Endodermal cell (in vitro differentiated cells): ENCODE measurements around the gene CORO2A. TPM values are rescaled to one million over a fixed set of nuclear protein-coding genes. Genes with fewer than 3 reads are reported as not detected.

Experiments
- DNase-seq: peaks from one replicate; pipeline ENCODE4 v3.0.0-alpha.2; 2017
- H3K27ac ChIP-seq: 2 replicates; pipeline ENCODE4 v1.5.1; 2013; ENCODE audit warnings: mild to moderate bottlenecking, low read depth, low read length, moderate library complexity
- H3K27me3 ChIP-seq: 2 replicates; pipeline ENCODE4 v1.6.1; 2013; ENCODE audit warnings: mild to moderate bottlenecking, low read length, moderate library complexity; ENCODE audit not compliant: insufficient read depth, control insufficient read depth, poor library complexity, severe bottlenecking
- H3K36me3 ChIP-seq: 2 replicates; pipeline ENCODE4 v1.7.0; 2013; ENCODE audit warnings: mild to moderate bottlenecking, low read length, moderate library complexity; ENCODE audit not compliant: control insufficient read depth, insufficient read depth
- H3K4me1 ChIP-seq: one replicate; pipeline ENCODE4 v1.7.0; 2013; ENCODE audit warnings: low read length; ENCODE audit not compliant: control insufficient read depth, insufficient read depth
- H3K4me3 ChIP-seq: 2 replicates; pipeline ENCODE4 v1.5.1; 2013; ENCODE audit warnings: mild to moderate bottlenecking, low read length, moderate library complexity
- H3K9ac ChIP-seq: 2 replicates; pipeline ENCODE4 v1.6.1; 2013; ENCODE audit warnings: mild to moderate bottlenecking, low read length, moderate library complexity; ENCODE audit not compliant: poor library complexity, severe bottlenecking; ENCODE audit errors: extremely low read depth
- H3K9me3 ChIP-seq: 2 replicates; pipeline ENCODE4 v1.6.1; 2013; ENCODE audit warnings: mild to moderate bottlenecking, low read length, moderate library complexity; ENCODE audit not compliant: control insufficient read depth
- H3K27ac Mint-ChIP-seq: 2 replicates; pipeline ENCODE4 v1.8.0; 2020; ENCODE audit warnings: mixed read lengths
- H3K27me3 Mint-ChIP-seq: 2 replicates; pipeline ENCODE4 v1.8.0; 2021; ENCODE audit warnings: mild to moderate bottlenecking, mixed read lengths; ENCODE audit not compliant: insufficient read depth
- H3K36me3 Mint-ChIP-seq: 2 replicates; pipeline ENCODE4 v1.8.0; 2020; ENCODE audit warnings: low read depth, mixed read lengths
- H3K4me1 Mint-ChIP-seq: 2 replicates; pipeline ENCODE4 v1.8.0; 2020; ENCODE audit warnings: mixed read lengths
- H3K4me3 Mint-ChIP-seq: 2 replicates; pipeline ENCODE4 v1.8.0; 2020; ENCODE audit warnings: mild to moderate bottlenecking, moderate library complexity, mixed read lengths
- H3K9me3 Mint-ChIP-seq: 2 replicates; pipeline ENCODE4 v1.8.0; 2020; ENCODE audit warnings: mild to moderate bottlenecking, mixed read lengths
- CTCF ChIP-seq: fragments of 200-600 bp; sonication (generic); conservative IDR thresholded peaks from 2 replicates; pipeline ENCODE4 v1.5.0; 2021; ENCODE audit warnings: antibody characterized with exemption, mild to moderate bottlenecking
- WGBS, 2 experiments: methylation state at CpG; one replicate each; pipeline versions ENCODE4 v1.1.5 to v1.1.7; 2013; ENCODE audit warnings: missing lambda C conversion rate in 2 of 2, mixed read lengths in 1 of 2; ENCODE audit not compliant: insufficient coverage in 1 of 2, insufficient read length in 1 of 2; 5-methylcytosine and 5-hydroxymethylcytosine counted together
- total RNA-seq, 2 donors: library from RNA; stranded (reverse); fragmentation: NEBNext Ultra II Directional in 1 of 2; extraction: Animal tissue kit (Norgen Biotek cat#: 25700) in 1 of 2; gene quantifications; 2 replicates in 1 of 2; 3 replicates in 1 of 2; pipeline ENCODE4 v1.2.1, GENCODE V29; 2021

CORO2A gene
- total RNA-seq, 2 donors from 2014 or later = 21.0 to 22.8 TPM

DNA sequence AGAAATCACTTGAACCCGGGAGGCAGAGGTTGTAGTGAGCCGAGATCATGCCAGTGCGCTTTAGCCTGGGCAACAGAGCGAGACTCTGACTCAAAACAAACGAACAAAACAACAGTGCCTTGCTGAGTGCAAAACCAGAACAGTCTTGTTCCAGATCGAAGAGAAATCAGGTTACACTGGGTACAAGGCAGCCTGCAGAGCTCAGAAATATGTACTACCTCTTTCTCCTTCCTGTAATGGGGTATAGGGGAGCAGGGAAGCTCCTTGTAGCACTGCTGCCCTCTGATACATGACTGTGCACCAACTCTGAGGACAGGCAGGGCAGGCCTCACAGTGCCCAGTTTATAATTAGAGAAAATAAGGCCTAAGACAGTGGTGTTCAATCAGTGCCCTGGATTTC is 38.4 kb upstream of the CORO2A start:
- Mint-ChIP-seq H3K36me3 (peaks cover 53% of the 10 kb centered on the region), H3K4me3 (no peak overlapping the region), H3K9me3 (no peaks in the 10 kb centered on the region), H3K4me1 (no peaks in the 10 kb centered on the region), H3K27me3 (no peaks in the 10 kb centered on the region), H3K27ac (peak overlapping the region; percentile 62)
- 95 to 98% methylated on average over 6 of the region's 6 CpGs for WGBS, 2 experiments
- H3K4me3 ChIP-seq = no peak overlapping the region
- H3K9ac ChIP-seq = no peak overlapping the region
- H3K9me3 ChIP-seq = no peaks in the 10 kb centered on the region
- no peaks in the 10 kb centered on the region for H3K27me3 ChIP-seq
- no peak for DNase-seq
- peaks cover 18% of the 10 kb centered on the region for H3K36me3 ChIP-seq
- no peaks in the 10 kb centered on the region for H3K4me1 ChIP-seq
- H3K27ac ChIP-seq = no peak overlapping the region
- TF ChIP-seq CTCF = no peak

- Histone ChIP-seq H3K27ac (no peak overlapping the region), H3K9ac (no peak overlapping the region), H3K36me3 (peaks cover 16% of the 10 kb centered on the region), H3K4me1 (no peaks in the 10 kb centered on the region), H3K27me3 (no peaks in the 10 kb centered on the region), H3K9me3 (no peaks in the 10 kb centered on the region), H3K4me3 (no peak overlapping the region)
- no peaks in the 10 kb centered on the region for H3K27me3 Mint-ChIP-seq
- DNase-seq = no peak
- H3K4me3 Mint-ChIP-seq = no peak overlapping the region
- H3K4me1 Mint-ChIP-seq = no peaks in the 10 kb centered on the region
- TF ChIP-seq CTCF = no peak
- peak overlapping the region; percentile 62 for H3K27ac Mint-ChIP-seq
- H3K36me3 Mint-ChIP-seq = peaks cover 51% of the 10 kb centered on the region
- H3K9me3 Mint-ChIP-seq = no peaks in the 10 kb centered on the region
- WGBS, 2 experiments = 90 to 95% methylated on average over 5 to 6 of the region's 6 CpGs
Measured at GRCh38 chr9:98230304-98230703, 37.9 kb upstream of the CORO2A start.

DNA sequence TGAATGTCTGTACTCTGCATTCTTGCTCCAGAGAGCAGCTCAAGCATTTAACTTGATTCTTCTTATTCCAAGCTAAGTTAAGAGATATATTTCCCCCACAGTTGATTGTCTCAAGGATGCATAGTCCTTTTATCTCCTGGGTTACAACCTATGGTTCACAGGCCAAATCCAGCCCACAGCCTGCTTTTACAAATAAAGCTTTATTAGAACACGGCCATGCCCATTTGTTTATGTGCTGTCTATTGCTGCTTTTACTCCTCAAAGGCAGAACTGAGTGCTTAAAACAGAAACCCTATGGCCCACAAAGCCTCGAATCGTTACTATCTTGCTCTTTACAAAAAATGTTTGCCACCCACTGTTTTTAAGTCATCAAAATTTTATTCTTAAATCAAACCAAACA is 37.2 kb upstream of the CORO2A start:
- H3K27ac ChIP-seq = no peak overlapping the region
- 95% methylated on average over 2 to 3 of the region's 3 CpGs for WGBS, 2 experiments
- Mint-ChIP-seq H3K27ac (no peak overlapping the region), H3K4me3 (no peak overlapping the region), H3K27me3 (no peaks in the 10 kb centered on the region), H3K9me3 (no peaks in the 10 kb centered on the region), H3K4me1 (no peaks in the 10 kb centered on the region), H3K36me3 (peaks cover 49% of the 10 kb centered on the region)
- H3K27me3 ChIP-seq = no peaks in the 10 kb centered on the region
- no peak overlapping the region for H3K4me3 ChIP-seq
- no peak overlapping the region for H3K9ac ChIP-seq
- H3K9me3 ChIP-seq = no peaks in the 10 kb centered on the region
- TF ChIP-seq CTCF = no peak
- H3K4me1 ChIP-seq = no peaks in the 10 kb centered on the region
- H3K36me3 ChIP-seq = peaks cover 13% of the 10 kb centered on the region
- no peak for DNase-seq
